ENCODE results near the gene TBC1D22A. TPM values are rescaled to one million over a fixed set of nuclear protein-coding genes. Genes with fewer than 3 reads are reported as not detected.
"Not testable (repeated sequence)": the region's sequence is repeated elsewhere in the genome, so short reads cannot be mapped to it uniquely, and the experiment has no call there.

Gene TBC1D22A
- total and polyA plus RNA-seq, 2 donors from 2014 or later = 24.6 to 39.4 TPM

DNA sequence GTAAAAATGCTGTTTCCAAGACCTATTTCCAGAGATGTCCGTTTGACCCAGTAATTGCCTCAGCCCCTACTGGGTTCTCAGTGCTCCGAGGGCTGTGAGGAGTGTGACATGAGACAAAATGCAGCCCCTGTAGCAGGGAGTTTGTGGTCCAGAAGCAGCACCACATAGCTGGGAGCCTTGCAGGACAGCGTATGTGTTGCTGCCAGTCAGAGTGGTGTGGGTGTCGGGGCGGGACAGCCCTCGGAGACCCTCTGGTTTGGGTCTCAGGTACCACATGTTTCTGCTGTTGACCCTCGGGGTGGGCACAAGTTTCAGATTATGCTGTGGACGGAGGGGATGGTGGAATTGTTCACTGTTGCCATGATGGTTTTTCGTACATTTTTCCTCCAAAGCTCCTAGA lies 17.2 kb downstream of the TBC1D22A start:
- H3K36me3 ChIP-seq (ENCODE audit: control insufficient read depth in 2 of 3, insufficient read depth in 3 of 3, low read length in 3 of 3) = no peaks in the 10 kb centered on the region

DNA sequence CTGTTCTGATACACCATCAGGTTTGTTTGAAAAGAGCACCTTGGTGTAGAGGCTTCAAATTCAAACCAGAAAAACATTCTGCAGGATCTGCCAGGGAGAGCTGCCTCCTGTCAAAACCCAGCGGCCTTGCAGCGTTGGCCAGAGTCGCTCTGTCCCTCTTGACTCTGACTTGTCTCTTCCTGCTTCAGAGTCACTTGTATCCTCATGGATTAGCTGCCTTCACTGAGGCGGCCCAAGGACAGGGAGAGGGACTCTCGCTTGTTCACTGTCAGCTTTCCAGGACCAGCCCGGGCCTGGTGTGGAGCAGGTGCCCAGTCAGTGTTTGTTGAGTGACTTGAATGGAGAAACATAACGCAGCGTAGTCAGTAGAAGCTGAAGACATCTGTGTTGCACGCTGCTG lies 18.0 kb downstream of the TBC1D22A start:
- DNase-seq (no peak), FAIRE-seq (no peak)
- TF ChIP-seq, protein P1, sequence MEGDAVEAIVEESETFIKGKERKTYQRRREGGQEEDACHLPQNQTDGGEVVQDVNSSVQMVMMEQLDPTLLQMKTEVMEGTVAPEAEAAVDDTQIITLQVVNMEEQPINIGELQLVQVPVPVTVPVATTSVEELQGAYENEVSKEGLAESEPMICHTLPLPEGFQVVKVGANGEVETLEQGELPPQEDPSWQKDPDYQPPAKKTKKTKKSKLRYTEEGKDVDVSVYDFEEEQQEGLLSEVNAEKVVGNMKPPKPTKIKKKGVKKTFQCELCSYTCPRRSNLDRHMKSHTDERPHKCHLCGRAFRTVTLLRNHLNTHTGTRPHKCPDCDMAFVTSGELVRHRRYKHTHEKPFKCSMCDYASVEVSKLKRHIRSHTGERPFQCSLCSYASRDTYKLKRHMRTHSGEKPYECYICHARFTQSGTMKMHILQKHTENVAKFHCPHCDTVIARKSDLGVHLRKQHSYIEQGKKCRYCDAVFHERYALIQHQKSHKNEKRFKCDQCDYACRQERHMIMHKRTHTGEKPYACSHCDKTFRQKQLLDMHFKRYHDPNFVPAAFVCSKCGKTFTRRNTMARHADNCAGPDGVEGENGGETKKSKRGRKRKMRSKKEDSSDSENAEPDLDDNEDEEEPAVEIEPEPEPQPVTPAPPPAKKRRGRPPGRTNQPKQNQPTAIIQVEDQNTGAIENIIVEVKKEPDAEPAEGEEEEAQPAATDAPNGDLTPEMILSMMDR (IDR thresholded peaks at IDR 0.05; ENCODE audit: borderline replicate concordance, extremely low read depth, insufficient read depth) = no peak
- Histone ChIP-seq H3K9ac (ENCODE audit: low read length in 3 of 3) (no peak overlapping the region), H3K27ac (ENCODE audit: low read depth in 2 of 2, low read length in 2 of 2) (no peak overlapping the region), H3K4me3 (ENCODE audit: low read length in 3 of 3) (no peak overlapping the region), H3K27me3 (ENCODE audit: control insufficient read depth, insufficient read depth, low read length) (no peaks in the 10 kb centered on the region), H3K36me3 (ENCODE audit: control insufficient read depth in 2 of 3, insufficient read depth in 3 of 3, low read length in 3 of 3) (no peaks in the 10 kb centered on the region), H3K9me3 (ENCODE audit: control insufficient read depth in 2 of 3, insufficient read depth in 1 of 3, low read length in 3 of 3) (no peaks in the 10 kb centered on the region), H3K4me1 (ENCODE audit: control insufficient read depth in 2 of 3, insufficient read depth in 2 of 3, low read depth in 1 of 3, low read length in 3 of 3) (peaks cover 0 to 12% (median 9%) of the 10 kb centered on the region in 3 donors)
- intact Hi-C loops (cut with DNase I) = no loop called here

More for the DNA sequence above, 17.2 kb downstream of the TBC1D22A start:
- Histone ChIP-seq H3K27me3 (ENCODE audit: control insufficient read depth, insufficient read depth, low read length) (no peaks in the 10 kb centered on the region), H3K4me1 (ENCODE audit: control insufficient read depth in 2 of 3, insufficient read depth in 2 of 3, low read depth in 1 of 3, low read length in 3 of 3) (peaks cover 0 to 15% (median 5%) of the 10 kb centered on the region in 3 donors), H3K27ac (ENCODE audit: low read depth in 2 of 2, low read length in 2 of 2) (no peak overlapping the region), H3K4me3 (ENCODE audit: low read length in 3 of 3) (no peak overlapping the region), H3K9ac (ENCODE audit: low read length in 3 of 3) (no peak overlapping the region), H3K9me3 (ENCODE audit: control insufficient read depth in 2 of 3, insufficient read depth in 1 of 3, low read length in 3 of 3) (no peaks in the 10 kb centered on the region)
- intact Hi-C loops (cut with DNase I) = no loop called here
- no peak for FAIRE-seq
- TF ChIP-seq, protein P1 (IDR thresholded peaks at IDR 0.05; ENCODE audit: borderline replicate concordance, extremely low read depth, insufficient read depth) = no peak
- no peak for DNase-seq

DNA sequence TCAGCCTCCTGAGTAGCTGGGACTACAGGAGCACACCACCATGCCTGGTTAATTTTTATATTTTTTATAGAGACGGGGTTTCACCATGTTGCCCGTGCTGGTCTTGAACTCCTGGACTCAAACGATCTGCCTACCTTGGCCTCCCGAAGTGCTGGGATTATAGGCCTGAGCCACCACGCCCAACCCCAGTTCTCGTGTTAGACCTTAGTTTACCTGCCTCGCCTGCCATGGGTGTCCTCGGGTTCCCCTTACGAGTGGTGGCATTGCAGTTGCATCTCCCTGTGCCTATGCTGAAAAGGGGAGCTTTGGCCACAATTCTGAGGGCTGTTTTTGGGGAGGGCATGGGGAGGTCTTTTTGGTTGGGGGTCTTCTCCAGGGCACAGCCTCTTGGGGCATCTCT lies 18.8 kb downstream of the TBC1D22A start:
- H3K27me3 ChIP-seq (ENCODE audit: control insufficient read depth, insufficient read depth, low read length) = no peaks in the 10 kb centered on the region
- DNase-seq = no peak
- TF ChIP-seq, protein P1 (IDR thresholded peaks at IDR 0.05; ENCODE audit: borderline replicate concordance, extremely low read depth, insufficient read depth) = no peak
- H3K9ac ChIP-seq (ENCODE audit: low read length in 3 of 3) = no peak overlapping the region
- no peak overlapping the region for H3K27ac ChIP-seq (ENCODE audit: low read depth in 2 of 2, low read length in 2 of 2)
- no peak overlapping the region for H3K4me3 ChIP-seq (ENCODE audit: low read length in 3 of 3)
- no peak for FAIRE-seq
- intact Hi-C loops (cut with DNase I) = no loop called here
- H3K4me1 ChIP-seq (ENCODE audit: control insufficient read depth in 2 of 3, insufficient read depth in 2 of 3, low read depth in 1 of 3, low read length in 3 of 3) = peaks cover 0 to 10% (median 9%) of the 10 kb centered on the region in 3 donors
- no peaks in the 10 kb centered on the region for H3K36me3 ChIP-seq (ENCODE audit: control insufficient read depth in 2 of 3, insufficient read depth in 3 of 3, low read length in 3 of 3)
- no peaks in the 10 kb centered on the region for H3K9me3 ChIP-seq (ENCODE audit: control insufficient read depth in 2 of 3, insufficient read depth in 1 of 3, low read length in 3 of 3)

DNA sequence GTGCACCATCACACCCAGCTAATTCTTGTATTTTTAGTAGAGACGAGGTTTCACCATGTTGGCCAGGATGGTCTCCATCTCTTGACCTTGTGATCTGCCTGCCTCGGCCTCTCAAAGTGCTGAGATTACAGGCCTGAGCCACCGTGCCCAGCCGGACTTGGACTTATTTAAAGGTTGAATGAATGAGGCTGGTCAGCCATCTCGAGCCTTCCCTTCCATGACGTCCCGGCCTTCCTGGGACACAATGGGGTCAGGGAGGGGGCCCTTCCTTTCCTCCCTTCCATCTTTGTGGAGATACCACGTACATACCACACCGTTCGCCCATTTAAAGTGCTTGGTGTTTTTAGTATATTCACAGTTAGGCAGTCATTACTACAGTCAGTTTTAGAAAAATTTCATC lies 19.8 kb downstream of the TBC1D22A start:
- H3K36me3 ChIP-seq (ENCODE audit: control insufficient read depth in 2 of 3, insufficient read depth in 3 of 3, low read length in 3 of 3); DNase-seq; FAIRE-seq; intact Hi-C loops (cut with DNase I); H3K27me3 ChIP-seq (ENCODE audit: control insufficient read depth, insufficient read depth, low read length); H3K4me1 ChIP-seq (ENCODE audit: control insufficient read depth in 2 of 3, insufficient read depth in 2 of 3, low read depth in 1 of 3, low read length in 3 of 3); H3K9ac ChIP-seq (ENCODE audit: low read length in 3 of 3); H3K27ac ChIP-seq (ENCODE audit: low read depth in 2 of 2, low read length in 2 of 2); H3K4me3 ChIP-seq (ENCODE audit: low read length in 3 of 3); H3K9me3 ChIP-seq (ENCODE audit: control insufficient read depth in 2 of 3, insufficient read depth in 1 of 3, low read length in 3 of 3): not testable (repeated sequence)
